Type B pancreatic cell (in vitro differentiated cells): ENCODE measurements around the gene FAAH. TPM values are rescaled to one million over a fixed set of nuclear protein-coding genes. Genes with fewer than 3 reads are reported as not detected.

Experiments
- DNase-seq: peaks from one replicate; pipeline ENCODE4 v3.0.0; 2021; ENCODE audit warnings: mixed read lengths; ENCODE audit not compliant: unreplicated experiment; ENCODE audit errors: extremely low spot score
- H3K27ac Mint-ChIP-seq: 2 replicates; pipeline ENCODE4 v1.8.0; 2021; ENCODE audit warnings: mild to moderate bottlenecking, mixed read lengths
- H3K27me3 Mint-ChIP-seq: 2 replicates; pipeline ENCODE4 v1.8.0; 2021; ENCODE audit warnings: mixed read lengths
- H3K36me3 Mint-ChIP-seq: 2 replicates; pipeline ENCODE4 v1.8.0; 2021; ENCODE audit warnings: mixed read lengths
- H3K4me1 Mint-ChIP-seq: one replicate; pipeline ENCODE4 v1.8.0; 2021; ENCODE audit warnings: mixed read lengths; ENCODE audit not compliant: unreplicated experiment
- H3K4me3 Mint-ChIP-seq: 2 replicates; pipeline ENCODE4 v1.8.0; 2021; ENCODE audit warnings: mild to moderate bottlenecking, mixed read lengths
- H3K9me3 Mint-ChIP-seq: 2 replicates; pipeline ENCODE4 v1.8.0; 2021; ENCODE audit warnings: mixed read lengths
- total RNA-seq: library from RNA; stranded (reverse); gene quantifications from 2 replicates; pipeline ENCODE4 v1.2.1, GENCODE V29; 2021; ENCODE audit warnings: low replicate concordance
- TF ChIP-seq, protein P1 (sequence below): fragments of 200-600 bp; sonication (generic); conservative IDR thresholded peaks from 2 replicates; pipeline ENCODE4 v1.5.0; 2021; ENCODE audit warnings: antibody characterized with exemption, mild to moderate bottlenecking

FAAH gene
- total RNA-seq, 1 donor from 2014 or later: 30.8 TPM

DNA sequence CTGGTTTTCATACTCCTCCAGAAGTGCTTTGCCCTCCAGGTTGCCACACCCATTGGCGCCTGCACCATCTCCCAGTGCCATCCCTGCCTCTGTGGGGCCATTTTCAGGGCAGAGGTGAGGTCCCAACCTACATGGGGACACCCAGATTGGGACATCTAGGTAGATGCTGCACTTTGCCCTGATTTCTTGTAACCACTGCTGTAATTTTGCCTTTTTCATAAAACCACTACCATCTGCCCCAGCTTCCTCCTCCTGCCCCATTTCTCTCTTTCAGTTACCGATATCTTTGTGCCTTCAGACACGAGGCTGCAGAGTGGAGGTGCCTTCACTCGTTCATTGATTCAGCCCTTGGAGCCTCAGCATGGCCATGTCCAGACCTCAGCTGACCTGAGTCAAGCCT, 21.4 kb downstream of the FAAH start:
- no peak overlapping the region for H3K4me3 Mint-ChIP-seq
- H3K36me3 Mint-ChIP-seq: no peaks in the 10 kb centered on the region
- H3K4me1 Mint-ChIP-seq: no peaks in the 10 kb centered on the region
- no peak overlapping the region for H3K27ac Mint-ChIP-seq
- DNase-seq: no peak
- H3K9me3 Mint-ChIP-seq: no peaks in the 10 kb centered on the region
- peaks cover 5% of the 10 kb centered on the region for H3K27me3 Mint-ChIP-seq
- TF ChIP-seq, protein P1, sequence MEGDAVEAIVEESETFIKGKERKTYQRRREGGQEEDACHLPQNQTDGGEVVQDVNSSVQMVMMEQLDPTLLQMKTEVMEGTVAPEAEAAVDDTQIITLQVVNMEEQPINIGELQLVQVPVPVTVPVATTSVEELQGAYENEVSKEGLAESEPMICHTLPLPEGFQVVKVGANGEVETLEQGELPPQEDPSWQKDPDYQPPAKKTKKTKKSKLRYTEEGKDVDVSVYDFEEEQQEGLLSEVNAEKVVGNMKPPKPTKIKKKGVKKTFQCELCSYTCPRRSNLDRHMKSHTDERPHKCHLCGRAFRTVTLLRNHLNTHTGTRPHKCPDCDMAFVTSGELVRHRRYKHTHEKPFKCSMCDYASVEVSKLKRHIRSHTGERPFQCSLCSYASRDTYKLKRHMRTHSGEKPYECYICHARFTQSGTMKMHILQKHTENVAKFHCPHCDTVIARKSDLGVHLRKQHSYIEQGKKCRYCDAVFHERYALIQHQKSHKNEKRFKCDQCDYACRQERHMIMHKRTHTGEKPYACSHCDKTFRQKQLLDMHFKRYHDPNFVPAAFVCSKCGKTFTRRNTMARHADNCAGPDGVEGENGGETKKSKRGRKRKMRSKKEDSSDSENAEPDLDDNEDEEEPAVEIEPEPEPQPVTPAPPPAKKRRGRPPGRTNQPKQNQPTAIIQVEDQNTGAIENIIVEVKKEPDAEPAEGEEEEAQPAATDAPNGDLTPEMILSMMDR: no peak

DNA sequence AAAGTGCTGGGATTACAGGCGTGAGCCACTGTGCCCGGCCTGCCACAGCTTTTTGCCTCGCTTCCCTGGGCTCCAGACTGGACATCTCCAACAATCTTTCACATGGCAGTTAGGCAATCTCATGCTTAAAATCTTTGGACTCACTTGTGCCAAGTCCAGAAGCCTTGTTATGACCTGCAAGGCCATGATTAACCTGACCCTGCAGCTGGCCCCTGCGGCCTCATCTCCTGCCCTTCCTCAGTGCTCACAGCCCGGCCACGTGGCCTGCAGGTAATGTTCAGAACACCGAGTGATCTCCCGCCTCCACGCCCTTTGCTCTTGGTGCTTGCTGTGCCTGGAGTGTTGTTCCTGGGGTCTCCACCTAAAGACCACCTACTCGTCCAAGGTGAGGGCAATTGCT, 24.9 kb downstream of the FAAH start:
- TF ChIP-seq, protein P1: no peak
- H3K4me1 Mint-ChIP-seq: no peaks in the 10 kb centered on the region
- peaks cover 25% of the 10 kb centered on the region for H3K27me3 Mint-ChIP-seq
- no peak overlapping the region for H3K4me3 Mint-ChIP-seq
- DNase-seq: no peak
- no peak overlapping the region for H3K27ac Mint-ChIP-seq
- no peaks in the 10 kb centered on the region for H3K36me3 Mint-ChIP-seq
- H3K9me3 Mint-ChIP-seq: no peaks in the 10 kb centered on the region

DNA sequence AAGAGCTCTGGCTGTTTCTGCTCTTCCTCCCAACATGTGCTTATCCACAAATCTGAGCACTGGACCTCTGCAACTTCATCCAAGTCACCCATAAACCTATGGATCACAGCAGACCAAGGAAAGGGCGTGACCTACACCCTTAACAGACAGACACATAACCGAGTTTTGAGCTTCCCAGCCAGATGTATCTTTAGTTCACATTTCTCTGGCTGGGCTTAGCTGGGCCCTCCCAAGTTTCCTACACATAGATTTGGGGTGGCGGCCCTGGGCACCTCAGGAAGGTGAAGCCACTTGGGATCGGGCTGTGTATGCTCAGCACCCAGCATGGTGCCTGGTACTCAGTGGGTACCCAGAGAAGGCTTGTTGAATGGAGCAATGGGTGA, 26.4 kb downstream of the FAAH start:
- H3K27me3 Mint-ChIP-seq: peaks cover 30% of the 10 kb centered on the region
- no peaks in the 10 kb centered on the region for H3K36me3 Mint-ChIP-seq
- H3K4me3 Mint-ChIP-seq: no peak overlapping the region
- DNase-seq: no peak
- no peaks in the 10 kb centered on the region for H3K4me1 Mint-ChIP-seq
- no peak overlapping the region for H3K27ac Mint-ChIP-seq
- TF ChIP-seq, protein P1: no peak
- no peaks in the 10 kb centered on the region for H3K9me3 Mint-ChIP-seq

DNA sequence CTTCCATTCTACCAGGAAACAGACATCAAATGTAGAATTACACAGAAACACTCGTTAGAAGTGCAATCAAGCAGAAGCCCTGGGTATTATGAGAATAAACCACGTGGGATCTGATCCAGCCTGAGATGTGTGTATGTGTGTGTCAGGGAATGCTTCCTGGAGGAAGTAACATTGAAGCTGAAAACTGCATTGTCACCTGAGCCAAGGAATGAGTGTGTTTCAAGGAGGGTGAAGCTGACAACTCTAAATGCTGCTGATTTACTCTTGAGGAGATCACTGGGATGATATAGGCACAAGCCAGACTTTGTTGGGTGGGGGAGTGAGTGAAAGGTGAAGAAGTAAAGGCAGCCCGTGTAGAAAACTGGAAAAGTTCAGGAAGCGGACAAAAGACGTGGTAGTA, 27.6 kb downstream of the FAAH start:
- no peak for DNase-seq
- TF ChIP-seq, protein P1: no peak
- Mint-ChIP-seq H3K9me3 (no peaks in the 10 kb centered on the region), H3K27ac (no peak overlapping the region), H3K36me3 (no peaks in the 10 kb centered on the region), H3K4me1 (no peaks in the 10 kb centered on the region), H3K4me3 (no peak overlapping the region), H3K27me3 (peaks cover 34% of the 10 kb centered on the region)

DNA sequence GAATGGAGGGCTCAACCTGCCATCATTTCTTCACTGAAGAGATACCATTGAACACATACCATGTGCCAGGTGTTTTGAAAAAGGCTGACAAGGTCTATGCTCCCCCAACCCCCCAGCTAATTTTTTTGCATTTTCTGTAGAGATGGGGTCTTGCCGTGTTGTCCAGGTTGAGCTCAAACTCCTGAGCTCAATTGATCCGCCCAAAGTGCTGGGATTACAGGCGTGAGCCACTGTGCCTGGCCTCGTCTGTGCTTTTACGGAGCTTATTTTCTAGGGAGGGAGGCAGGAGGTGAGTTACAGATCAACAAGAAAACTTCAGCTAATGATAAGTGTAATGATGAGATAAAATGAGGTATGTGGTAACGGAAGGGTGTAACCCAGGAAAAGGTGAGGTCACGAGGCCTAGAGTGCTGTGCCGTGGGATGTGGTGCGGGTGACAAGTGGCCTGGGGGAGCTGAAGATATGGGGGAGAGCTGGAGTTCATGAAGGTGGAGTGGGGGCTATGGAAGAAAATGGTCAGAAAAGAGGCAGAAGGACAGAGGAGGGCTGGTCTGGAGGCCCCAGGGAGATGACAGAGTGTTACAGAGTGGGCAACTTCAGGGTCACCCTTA, 28.2 kb downstream of the FAAH start:
- Mint-ChIP-seq H3K36me3 (no peaks in the 10 kb centered on the region), H3K4me3 (no peak overlapping the region), H3K27ac (no peak overlapping the region), H3K27me3 (peaks cover 35% of the 10 kb centered on the region), H3K4me1 (no peaks in the 10 kb centered on the region), H3K9me3 (no peaks in the 10 kb centered on the region)
- TF ChIP-seq, protein P1: no peak
- no peak for DNase-seq
